ENCODE measurements around the gene DLX5.

The DLX5 gene

DNA sequence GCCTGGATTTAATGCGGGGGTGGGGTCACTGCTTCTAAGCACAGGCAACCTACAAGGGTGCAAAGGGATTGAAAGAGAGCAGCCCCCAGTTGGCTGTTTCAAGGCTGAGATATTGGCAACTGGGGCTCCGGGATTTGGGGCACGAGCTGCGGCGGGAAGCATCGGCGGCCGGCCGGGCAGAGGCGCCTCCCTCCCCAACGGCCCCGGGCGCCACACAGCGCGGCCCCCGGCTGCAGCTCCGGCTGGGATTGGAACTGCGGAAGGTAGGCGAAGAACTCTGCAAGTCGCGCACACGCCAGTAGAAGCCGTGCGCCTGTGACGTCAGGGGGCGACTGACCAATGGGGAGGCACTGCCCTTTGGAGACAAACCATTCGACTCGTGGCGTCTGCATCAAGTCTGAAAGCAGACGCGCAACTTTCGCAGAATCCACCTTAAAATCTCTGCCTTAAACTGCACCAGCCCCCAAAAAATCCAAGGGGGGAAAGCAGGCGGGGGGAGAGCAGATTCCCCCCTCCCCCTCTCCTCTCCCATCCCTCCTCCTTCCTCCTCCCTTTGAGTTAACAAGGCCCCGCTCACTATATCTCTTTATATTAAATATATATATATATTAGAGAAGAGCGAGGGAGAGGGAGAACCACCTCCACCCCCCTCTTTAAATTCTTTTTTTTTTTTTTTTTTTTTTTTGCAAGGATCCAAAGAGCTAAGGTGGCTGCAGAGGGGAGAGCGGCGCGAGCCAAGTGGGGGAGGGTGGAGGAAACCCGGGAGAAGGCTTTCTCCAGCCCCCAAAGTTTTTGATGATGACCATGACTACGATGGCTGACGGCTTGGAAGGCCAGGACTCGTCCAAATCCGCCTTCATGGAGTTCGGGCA, 19.2 kb downstream of the DLX5 start, which contains the start of gene DLX6:
Gene DLX6 (plus strand): TSS at position 371 of the 872 bp plus-strand sequence. CDS start 425 bp downstream, at position 796.
- peak; percentile 46 for DNase-seq

DNA sequence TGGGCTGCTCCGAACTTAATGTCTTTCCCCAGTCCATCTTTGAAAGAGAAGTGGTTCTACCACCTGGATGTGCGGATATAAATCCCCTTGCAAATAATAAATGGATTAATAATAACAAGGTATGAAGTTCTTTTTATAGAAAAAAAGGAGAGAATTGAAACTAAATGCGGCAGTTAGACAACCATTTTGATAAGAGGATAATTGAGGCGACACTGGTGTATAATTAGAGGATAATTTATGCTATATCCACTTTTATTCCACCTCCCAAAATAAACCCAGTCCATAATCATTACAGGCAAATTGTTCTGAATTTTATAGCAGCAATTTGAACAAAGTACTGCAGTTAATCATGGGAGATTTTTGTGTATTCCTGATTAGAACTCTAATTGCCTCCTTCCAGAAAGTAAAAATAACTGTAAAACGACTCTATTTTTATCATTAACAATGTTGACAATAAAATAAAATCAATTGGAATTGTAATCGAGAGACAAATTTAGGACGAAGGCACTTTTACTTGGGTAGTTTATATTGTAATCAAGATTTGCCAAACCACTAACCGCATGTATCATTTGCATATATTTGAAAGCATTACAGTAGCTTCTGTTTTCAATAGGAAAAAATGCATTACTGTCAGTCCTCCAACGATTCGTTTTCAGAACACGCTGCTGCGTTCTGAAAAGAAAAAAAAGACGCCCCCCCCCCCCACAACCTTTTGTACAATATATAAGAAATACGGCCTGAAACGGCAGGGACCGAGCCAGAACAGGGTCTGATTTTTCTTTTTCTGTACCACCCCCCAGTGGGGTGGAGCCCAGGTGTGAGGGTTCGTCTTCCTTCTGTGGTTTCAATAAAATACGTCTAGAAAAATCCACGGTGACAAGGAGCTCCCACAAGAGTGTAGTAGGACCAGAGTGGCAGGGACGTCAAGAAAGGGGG, 20.1 kb downstream of the DLX5 start:
- DNase-seq, result no peak

GRCh38 chr7:97003262-97004246, 21.1 kb downstream of the DLX5 start:
- no peak for DNase-seq

- no peak for DNase-seq
These were observed 21.9 kb downstream of the DLX5 start for GRCh38 chr7:97002555-97003261.

DNA sequence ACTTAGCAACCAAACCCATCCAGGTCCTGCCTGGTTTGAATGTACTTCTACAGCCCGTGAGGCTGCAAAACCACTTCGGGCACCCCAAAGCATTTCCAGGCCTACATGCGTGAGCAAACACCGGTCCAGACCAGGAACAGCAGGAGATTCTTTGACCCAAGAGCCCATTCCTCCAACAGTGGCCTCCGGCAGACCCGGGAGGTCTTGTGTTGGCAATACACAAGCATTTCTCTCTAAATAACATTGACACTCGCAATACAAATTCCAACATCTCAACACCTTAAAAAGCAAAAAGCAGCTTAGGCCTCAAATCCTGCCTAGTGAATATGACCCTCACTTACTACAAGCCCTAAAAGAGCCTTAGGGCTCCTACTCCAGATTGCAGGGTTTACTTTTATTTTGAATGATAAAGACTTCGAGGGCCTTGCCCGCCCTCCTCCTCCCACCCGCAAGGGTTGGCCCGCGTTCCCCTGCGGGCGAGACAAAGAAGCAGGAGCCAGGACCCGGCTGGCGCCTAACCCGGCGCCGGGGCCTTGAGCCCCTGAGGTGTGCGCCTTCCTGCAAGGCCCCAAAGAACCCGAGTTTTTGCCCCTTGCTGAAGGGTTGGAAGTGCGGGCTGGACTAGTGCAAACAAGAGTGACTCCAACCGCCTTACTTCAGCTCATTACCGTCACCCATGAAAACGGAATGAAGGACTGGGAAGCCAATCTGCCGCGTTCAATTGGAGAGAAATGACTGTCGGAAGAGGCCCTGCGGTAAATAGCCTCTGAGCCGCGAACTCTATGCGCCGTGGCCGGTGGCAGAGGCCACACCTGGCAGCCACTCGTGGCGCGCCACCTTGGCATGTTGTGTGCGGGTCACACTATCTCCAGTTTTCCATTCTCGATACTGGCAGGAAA, 22.7 kb downstream of the DLX5 start:
- DNase-seq, result no peak

- DNase-seq, result no peak
These were observed 23.4 kb downstream of the DLX5 start for GRCh38 chr7:97001221-97001620.

GRCh38 chr7:96998744-96999143, 25.9 kb downstream of the DLX5 start:
- no peak for DNase-seq

DNA sequence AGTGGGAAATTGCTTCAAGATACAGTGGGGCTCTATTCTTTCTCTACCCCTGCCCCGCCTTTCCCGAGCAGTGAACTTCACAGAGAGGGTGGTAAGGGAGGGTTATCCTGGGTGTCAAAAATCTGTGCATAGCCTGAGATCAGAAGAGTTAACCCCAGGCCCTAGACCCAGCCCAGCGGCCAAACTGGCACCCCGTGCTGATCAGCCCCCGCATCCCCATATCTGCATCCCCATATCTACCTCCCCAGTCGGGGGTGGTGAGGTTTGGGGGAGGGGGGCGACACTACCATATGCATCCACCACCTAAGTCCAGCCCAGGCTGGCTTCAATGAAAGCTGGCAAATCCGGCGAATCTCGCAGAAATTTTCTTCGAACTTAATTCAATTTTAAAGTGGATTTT, 26.3 kb downstream of the DLX5 start:
- DNase-seq, result no peak

DNA sequence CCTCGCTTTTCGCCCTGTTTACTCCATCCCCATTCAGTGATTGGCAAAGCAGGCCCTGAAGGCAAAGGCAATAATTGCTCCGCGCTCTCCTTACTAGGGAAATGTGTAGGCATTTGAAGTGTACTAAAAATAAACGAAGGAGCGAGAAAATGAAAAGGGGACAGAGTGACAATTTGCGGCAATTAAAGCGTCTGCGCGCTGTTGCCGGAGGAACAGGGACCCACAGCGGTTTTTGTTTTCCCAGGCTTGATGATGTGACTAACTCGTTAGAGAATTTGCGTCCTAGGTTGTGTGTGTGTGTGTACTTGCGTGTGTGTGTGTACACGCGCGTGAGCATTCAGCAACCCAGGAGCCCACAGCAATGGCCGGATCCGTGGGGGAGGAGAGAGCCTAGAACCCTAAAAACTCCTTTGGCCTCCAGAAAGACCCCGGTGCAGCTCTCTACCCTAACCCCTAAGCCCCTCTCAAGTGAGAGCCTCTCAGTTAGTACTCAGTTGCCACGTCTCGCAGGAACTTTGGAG, 27.1 kb downstream of the DLX5 start:
- DNase-seq, result no peak

DNA sequence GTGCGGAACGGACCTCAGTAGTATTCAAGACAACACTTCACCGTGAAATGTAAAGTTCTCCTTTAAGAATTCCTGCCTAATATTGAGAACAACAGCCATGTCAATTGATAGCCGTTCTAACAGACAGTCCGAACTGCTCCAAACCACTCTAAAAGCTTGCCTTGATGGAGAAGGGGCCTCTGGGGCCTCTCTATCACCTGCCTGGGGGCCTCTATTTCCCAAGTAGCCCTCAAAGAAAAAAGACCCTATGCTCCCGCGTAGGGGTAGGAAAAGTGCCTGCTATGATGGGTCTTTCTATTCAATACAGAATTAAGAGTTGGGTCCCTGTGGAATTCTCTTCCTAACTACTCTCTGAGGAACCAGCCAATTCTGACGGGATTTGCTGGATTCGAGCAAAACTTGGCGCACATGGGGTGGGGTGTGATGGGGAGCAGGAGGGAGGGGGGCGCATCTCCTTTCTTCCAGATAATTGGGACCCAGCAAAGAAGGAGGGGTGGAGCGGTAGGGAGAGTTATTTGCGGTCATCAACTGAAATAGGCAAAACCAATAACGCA, 27.6 kb downstream of the DLX5 start:
- no peak for DNase-seq

DNA sequence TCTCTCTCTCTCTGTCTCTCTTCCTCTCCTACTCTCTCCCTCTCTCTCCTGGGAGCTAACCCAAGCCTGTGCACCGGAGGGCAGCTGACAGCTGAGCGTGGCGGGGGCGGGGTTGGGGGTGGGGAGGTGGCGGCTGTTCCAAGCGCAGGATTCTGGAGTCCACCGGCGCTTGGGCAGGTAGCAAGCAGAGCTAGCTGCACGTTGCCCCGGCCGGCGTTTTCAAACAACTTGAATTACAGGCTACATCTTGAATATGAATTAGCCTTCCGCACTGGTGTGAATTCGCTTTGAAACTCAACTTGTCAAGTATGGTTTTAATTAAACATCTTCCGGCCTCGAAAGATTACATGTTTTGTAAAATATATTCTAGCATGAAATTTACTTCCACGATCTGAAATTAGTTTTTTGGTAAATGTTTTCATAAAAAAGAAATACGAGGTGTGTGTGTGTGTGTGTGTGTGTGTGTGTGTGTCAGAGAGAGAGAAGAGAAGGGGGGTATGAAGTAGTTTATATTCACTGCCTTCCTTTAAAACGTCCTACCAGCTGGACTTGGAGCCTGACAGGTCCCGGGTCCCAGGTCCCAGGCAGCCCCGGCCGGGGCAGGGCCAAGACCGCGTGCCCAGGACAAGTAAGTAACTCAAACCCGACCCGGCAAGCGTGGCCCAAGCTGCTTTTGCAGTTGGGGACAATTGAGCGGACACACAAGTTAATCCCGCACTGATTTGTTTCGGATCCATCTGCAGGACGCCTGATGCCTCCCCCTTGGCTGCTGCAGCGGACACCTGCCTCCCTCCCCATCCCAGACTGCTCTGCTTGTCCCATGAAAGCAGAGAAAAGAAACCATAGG, 28.3 kb downstream of the DLX5 start:
- DNase-seq, result no peak

DNA sequence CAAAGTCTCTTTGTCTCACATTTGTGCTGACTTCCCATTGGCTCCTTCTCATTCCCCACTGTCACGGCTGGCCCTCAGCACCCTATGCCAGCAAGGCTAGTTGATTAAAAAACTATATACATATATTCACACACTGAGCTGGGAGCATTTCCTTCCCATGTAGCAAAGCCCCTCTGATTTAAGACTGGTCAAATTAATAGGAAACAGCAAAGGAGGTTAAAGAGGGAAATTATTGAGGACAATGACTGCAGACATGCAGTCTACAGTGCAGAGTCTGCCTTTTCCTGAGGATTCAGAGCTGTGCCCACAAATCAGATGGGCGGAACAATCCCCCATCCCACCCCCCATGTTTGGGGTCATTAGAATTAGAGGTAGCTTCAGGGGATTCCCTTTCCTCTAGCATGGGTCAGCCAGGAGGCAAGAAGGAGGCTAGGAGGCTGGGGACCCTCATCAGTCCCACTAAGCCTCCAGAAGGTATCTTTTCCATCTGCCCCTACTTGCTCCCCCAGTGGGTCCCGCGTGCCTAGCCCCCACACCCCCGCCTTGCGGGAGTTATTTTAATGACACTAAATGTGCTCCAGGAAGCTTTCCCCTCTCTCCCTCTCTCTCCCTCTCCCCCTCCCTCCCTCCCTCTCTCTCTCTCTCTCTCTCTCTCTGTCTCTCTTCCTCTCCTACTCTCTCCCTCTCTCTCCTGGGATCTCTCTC, 29.1 kb downstream of the DLX5 start:
- DNase-seq, result no peak

DNA sequence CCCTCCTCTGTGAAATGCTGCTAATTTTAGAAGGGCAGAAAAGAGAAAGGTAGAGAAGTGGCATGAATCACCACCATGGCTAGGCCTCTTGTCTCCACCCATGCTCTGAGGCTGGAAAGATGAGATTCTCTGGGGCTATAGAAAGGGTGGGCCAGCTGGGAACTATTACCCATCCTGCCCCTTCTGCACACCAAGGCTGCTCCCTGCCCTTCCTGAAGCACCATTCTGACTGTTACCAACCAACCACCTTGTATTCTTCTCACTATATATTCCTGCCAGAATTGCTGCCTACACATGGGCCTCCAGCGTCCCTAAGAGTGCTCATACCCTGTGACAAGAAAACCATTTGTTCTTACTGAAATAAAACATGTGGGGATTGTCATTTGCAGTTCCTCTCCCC, 30.7 kb downstream of the DLX5 start:
- no peak for DNase-seq

GRCh38 chr7:96993094-96993865, 31.4 kb downstream of the DLX5 start:
- DNase-seq, result no peak

DNA sequence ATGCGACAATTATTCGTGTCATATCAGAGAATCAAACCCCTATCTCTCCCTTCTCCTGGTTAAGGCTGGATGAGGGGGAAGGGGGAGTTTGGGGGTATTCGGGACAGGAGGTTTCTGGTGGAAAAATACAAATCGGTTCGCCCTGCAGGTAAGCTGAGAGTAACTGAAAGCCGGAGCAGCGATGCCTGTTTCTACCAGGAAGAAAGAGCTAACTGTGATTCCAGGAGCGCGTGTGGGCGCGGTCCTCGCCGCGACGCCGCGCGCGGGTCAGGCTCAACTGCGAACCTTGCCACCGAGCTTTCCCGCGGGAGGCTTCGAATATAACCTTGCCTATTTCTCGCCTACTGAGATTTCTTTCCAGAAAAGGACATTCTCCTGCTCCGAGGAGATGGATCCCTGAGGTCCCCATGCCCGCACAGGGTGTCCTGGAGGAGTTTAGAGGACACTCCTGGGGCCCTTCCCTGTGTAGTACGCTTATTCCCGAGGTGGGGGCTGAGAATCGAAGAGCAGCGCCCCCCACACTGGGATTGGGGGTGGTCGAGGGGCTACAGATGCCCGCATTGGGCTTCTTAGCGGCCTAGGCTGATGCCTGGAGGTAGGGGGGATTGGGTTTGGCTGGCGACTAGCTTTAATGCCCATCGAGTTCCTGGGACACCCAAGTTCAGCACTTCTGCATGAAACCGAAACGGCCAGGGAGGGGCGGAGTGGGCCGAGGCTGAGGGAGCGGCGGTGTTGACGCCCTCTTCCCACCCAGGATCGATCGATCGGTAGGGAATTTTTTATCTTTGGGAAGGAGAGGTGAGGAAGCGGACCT, 32.2 kb downstream of the DLX5 start:
- no peak for DNase-seq

DNA sequence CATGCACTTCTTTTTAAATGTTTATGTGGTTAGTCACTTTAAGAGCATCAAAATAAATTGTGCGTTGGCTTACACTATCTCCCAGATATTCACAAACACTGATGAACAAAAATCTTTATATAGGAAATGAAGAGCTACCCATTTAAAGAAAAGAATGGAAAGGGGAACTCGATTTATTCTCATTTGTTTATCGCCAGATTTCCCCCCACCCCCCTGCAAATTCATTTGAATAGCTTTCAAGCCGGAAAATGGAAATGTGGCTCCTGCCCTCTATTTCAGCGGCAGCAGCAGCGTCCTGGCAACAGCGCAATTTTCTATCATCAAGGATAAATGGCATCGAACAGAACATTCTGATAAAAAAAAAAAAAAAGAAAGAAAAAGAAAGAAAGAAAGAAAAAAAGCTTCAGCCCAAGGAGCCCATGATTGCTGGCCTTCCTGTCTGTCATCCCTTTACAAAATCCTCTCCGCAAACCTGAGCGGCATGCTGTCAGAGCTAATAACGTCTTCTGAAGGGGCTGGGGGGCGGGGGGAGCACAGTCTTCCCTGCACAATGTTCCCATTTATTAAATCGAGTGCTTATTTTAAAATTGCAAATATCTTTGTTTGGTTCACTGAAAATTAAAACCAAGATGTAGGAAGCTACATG, 33.0 kb downstream of the DLX5 start:
- DNase-seq, result no peak

All from fibroblast of skin of right biceps (primary cell).